Measurements from ENCODE around the gene RBCK1. TPM values are rescaled to one million over a fixed set of nuclear protein-coding genes. Genes with fewer than 3 reads are reported as not detected.

Gene RBCK1
- total RNA-seq, 1 donor from 2014 or later = 94.3 TPM

GRCh38 chr20:380763-381580, 27.1 kb upstream of the RBCK1 start:
- H3K4me1 Mint-ChIP-seq (ENCODE audit: low read depth) = peaks cover 31% of the 10 kb centered on the region
- TF ChIP-seq CTCF (IDR thresholded peaks at IDR 0.05) = peak; percentile 39
- no peaks in the 10 kb centered on the region for H3K9me3 Mint-ChIP-seq (ENCODE audit: low read depth)

GRCh38 chr20:381581-382290, 26.4 kb upstream of the RBCK1 start:
- H3K4me1 Mint-ChIP-seq (ENCODE audit: low read depth) = peaks cover 31% of the 10 kb centered on the region
- peak overlapping the region; percentile 97 for H3K27ac Mint-ChIP-seq (ENCODE audit: unreplicated experiment)
- no peaks in the 10 kb centered on the region for H3K9me3 Mint-ChIP-seq (ENCODE audit: low read depth)
- TF ChIP-seq CTCF (IDR thresholded peaks at IDR 0.05) = peak; percentile 10
- no peak for DNase-seq (ENCODE audit: low spot score)
- peaks cover 8% of the 10 kb centered on the region for H3K36me3 Mint-ChIP-seq (ENCODE audit: low read depth)
- H3K27me3 Mint-ChIP-seq (ENCODE audit: low read depth) = no peaks in the 10 kb centered on the region
- peak overlapping the region; percentile 79 for H3K4me3 Mint-ChIP-seq (ENCODE audit: unreplicated experiment)

More at GRCh38 chr20:380763-381580, 27.1 kb upstream of the RBCK1 start:
- Mint-ChIP-seq H3K36me3 (ENCODE audit: low read depth) (peaks cover 7% of the 10 kb centered on the region), H3K27ac (ENCODE audit: unreplicated experiment) (peak overlapping the region; percentile 99), H3K27me3 (ENCODE audit: low read depth) (no peaks in the 10 kb centered on the region), H3K4me3 (ENCODE audit: unreplicated experiment) (peak overlapping the region; percentile 79)
- no peak for DNase-seq (ENCODE audit: low spot score)

- Mint-ChIP-seq H3K27me3 (ENCODE audit: low read depth) (no peaks in the 10 kb centered on the region), H3K9me3 (ENCODE audit: low read depth) (no peaks in the 10 kb centered on the region), H3K27ac (ENCODE audit: unreplicated experiment) (peak overlapping the region; percentile 97), H3K36me3 (ENCODE audit: low read depth) (peaks cover 9% of the 10 kb centered on the region), H3K4me1 (ENCODE audit: low read depth) (peaks cover 31% of the 10 kb centered on the region), H3K4me3 (ENCODE audit: unreplicated experiment) (peak overlapping the region; percentile 79)
- no peak for TF ChIP-seq CTCF (IDR thresholded peaks at IDR 0.05)
- no peak for DNase-seq (ENCODE audit: low spot score)
Measured at GRCh38 chr20:382291-383115, 25.6 kb upstream of the RBCK1 start.

- Mint-ChIP-seq H3K36me3 (ENCODE audit: low read depth) (peaks cover 23% of the 10 kb centered on the region), H3K27me3 (ENCODE audit: low read depth) (no peaks in the 10 kb centered on the region), H3K9me3 (ENCODE audit: low read depth) (no peaks in the 10 kb centered on the region), H3K27ac (ENCODE audit: unreplicated experiment) (peak overlapping the region; percentile 97), H3K4me3 (ENCODE audit: unreplicated experiment) (peak overlapping the region; percentile 79), H3K4me1 (ENCODE audit: low read depth) (peaks cover 37% of the 10 kb centered on the region)
- no peak for TF ChIP-seq CTCF (IDR thresholded peaks at IDR 0.05)
- no peak for DNase-seq (ENCODE audit: low spot score)
Measured at GRCh38 chr20:383889-384288, 24.2 kb upstream of the RBCK1 start.

GRCh38 chr20:384723-385122, 23.4 kb upstream of the RBCK1 start:
- Mint-ChIP-seq H3K9me3 (ENCODE audit: low read depth) (no peaks in the 10 kb centered on the region), H3K27me3 (ENCODE audit: low read depth) (no peaks in the 10 kb centered on the region), H3K36me3 (ENCODE audit: low read depth) (peaks cover 27% of the 10 kb centered on the region), H3K4me3 (ENCODE audit: unreplicated experiment) (no peak overlapping the region), H3K27ac (ENCODE audit: unreplicated experiment) (peak overlapping the region; percentile 97), H3K4me1 (ENCODE audit: low read depth) (peaks cover 37% of the 10 kb centered on the region)
- no peak for TF ChIP-seq CTCF (IDR thresholded peaks at IDR 0.05)
- no peak for DNase-seq (ENCODE audit: low spot score)
